Calu3 (cell line): ENCODE measurements around the gene CACNA1G. TPM values are rescaled to one million over a fixed set of nuclear protein-coding genes. Genes with fewer than 3 reads are reported as not detected.

Source experiments
- BruUV-seq: library from RNA; stranded (reverse); fragments of 400-500 nt; replicated peaks from 2 replicates; lab custom pipeline; 2021; lab: Mats Ljungman, UMichigan
- CTCF ChIA-PET: fragments of 300-600 bp; sonication (Branson Sonifier 250); formaldehyde crosslinking; loops from one replicate; lab custom pipeline; 2022; ENCODE audit warnings: antibody characterized with exemption; lab: Charles Lee
- DNase-seq: peaks from one replicate; pipeline ENCODE4 v3.0.0; 2022
- H3K27ac Mint-ChIP-seq: one replicate; pipeline ENCODE4 v1.8.0; 2022; ENCODE audit warnings: mixed read lengths; ENCODE audit not compliant: unreplicated experiment
- H3K27me3 Mint-ChIP-seq: one replicate; pipeline ENCODE4 v1.8.0; 2022; ENCODE audit warnings: mixed read lengths; ENCODE audit not compliant: unreplicated experiment
- H3K36me3 Mint-ChIP-seq: one replicate; pipeline ENCODE4 v1.8.0; 2022; ENCODE audit warnings: mild to moderate bottlenecking, moderate library complexity, mixed read lengths; ENCODE audit not compliant: insufficient read depth, unreplicated experiment
- H3K4me1 Mint-ChIP-seq: one replicate; pipeline ENCODE4 v1.8.0; 2022; ENCODE audit warnings: mild to moderate bottlenecking, low read depth, mixed read lengths; ENCODE audit not compliant: unreplicated experiment
- H3K4me3 Mint-ChIP-seq: one replicate; pipeline ENCODE4 v1.8.0; 2022; ENCODE audit warnings: mild to moderate bottlenecking, low read depth, moderate library complexity, mixed read lengths; ENCODE audit not compliant: unreplicated experiment
- H3K9me3 Mint-ChIP-seq: one replicate; pipeline ENCODE4 v1.8.0; 2022; ENCODE audit warnings: low read depth, mixed read lengths; ENCODE audit not compliant: unreplicated experiment
- intact Hi-C: fragments of 100-400 bp; cut with micrococcal nuclease; formaldehyde crosslinking; loops from one replicate; pipeline ENCODE4 v1.10.0; 2022; ENCODE audit not compliant: unreplicated experiment
- total RNA-seq: library from RNA; stranded (reverse); gene quantifications from 2 replicates; pipeline ENCODE4 v1.2.3, GENCODE V29; 2022
- TF ChIP-seq, protein P1 (sequence below): fragments of 200-600 bp; IDR thresholded peaks from one replicate; pipeline ENCODE4 v1.8.0; 2022; ENCODE audit warnings: antibody characterized with exemption; ENCODE audit not compliant: unreplicated experiment

CACNA1G gene
- total RNA-seq, 1 experiment from 2014 or later = not detected

DNA sequence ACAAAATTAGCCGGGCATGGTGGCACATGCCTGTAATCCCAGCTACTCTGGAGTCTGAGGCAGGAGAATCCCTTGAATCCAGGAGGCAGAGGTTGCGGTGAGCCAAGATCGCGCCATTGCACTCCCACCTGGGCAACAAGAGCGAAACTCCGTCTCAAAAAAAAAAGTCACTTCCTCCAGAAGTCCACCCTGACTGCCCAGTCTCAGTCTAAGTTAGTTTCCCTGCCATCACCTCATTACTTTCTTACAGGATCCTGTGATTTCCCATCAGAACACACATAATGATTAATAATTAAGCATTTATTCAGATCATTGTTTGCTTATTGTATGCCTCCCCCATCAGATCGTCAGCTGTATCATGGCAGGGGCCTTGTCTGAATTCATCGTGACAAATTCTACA lies 105.8 kb downstream of the CACNA1G start:
- no TSS peak for BruUV-seq
- TF ChIP-seq, protein P1, sequence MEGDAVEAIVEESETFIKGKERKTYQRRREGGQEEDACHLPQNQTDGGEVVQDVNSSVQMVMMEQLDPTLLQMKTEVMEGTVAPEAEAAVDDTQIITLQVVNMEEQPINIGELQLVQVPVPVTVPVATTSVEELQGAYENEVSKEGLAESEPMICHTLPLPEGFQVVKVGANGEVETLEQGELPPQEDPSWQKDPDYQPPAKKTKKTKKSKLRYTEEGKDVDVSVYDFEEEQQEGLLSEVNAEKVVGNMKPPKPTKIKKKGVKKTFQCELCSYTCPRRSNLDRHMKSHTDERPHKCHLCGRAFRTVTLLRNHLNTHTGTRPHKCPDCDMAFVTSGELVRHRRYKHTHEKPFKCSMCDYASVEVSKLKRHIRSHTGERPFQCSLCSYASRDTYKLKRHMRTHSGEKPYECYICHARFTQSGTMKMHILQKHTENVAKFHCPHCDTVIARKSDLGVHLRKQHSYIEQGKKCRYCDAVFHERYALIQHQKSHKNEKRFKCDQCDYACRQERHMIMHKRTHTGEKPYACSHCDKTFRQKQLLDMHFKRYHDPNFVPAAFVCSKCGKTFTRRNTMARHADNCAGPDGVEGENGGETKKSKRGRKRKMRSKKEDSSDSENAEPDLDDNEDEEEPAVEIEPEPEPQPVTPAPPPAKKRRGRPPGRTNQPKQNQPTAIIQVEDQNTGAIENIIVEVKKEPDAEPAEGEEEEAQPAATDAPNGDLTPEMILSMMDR = no peak
- H3K4me1 Mint-ChIP-seq = peaks cover 65% of the 10 kb centered on the region
- DNase-seq = no peak
- intact Hi-C loops = no loop called here
- H3K4me3 Mint-ChIP-seq = no peak overlapping the region
- no peaks in the 10 kb centered on the region for H3K9me3 Mint-ChIP-seq
- H3K27ac Mint-ChIP-seq = peak overlapping the region; percentile 0
- CTCF ChIA-PET = interaction anchor here (0.6 to 1.3 kb wide), 3 partner anchors 12 to 277 kb away, joined by 3 to 5 read pairs (median 4); no protein-coding TSS in a partner anchor
- H3K27me3 Mint-ChIP-seq = no peaks in the 10 kb centered on the region
- peaks cover 30% of the 10 kb centered on the region for H3K36me3 Mint-ChIP-seq

DNA sequence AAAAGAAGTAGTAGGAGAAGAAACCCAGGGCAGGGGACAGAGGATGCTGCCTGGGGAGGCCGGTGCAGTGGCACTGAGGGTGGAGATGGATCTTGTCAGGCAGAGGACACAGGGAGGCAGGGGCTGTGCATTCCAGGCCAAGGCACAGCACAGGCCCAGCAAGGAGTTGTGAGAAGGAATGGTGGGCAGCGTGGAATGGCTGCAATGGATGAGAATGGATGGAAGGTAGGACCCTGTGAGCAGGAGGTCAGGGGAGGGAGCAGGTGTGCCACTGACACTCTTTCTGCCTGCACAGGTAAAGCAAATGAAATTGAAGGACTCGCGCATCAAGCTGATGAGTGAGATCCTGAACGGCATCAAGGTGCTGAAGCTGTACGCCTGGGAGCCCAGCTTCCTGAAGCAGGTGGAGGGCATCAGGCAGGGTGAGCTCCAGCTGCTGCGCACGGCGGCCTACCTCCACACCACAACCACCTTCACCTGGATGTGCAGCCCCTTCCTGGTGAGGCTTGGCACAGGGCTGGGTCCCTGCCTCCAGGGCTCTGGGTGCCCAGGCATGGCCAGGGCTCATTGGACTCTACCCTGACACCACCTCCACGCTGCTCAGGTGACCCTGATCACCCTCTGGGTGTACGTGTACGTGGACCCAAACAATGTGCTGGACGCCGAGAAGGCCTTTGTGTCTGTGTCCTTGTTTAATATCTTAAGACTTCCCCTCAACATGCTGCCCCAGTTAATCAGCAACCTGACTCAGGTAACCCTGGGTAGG lies 106.9 kb downstream of the CACNA1G start:
- CTCF ChIA-PET = interaction anchor here (0.7 to 1.3 kb wide), 3 partner anchors 18 to 120 kb away, joined by 3 to 5 read pairs (median 3); partner anchors contain the start of gene SPATA20
- H3K9me3 Mint-ChIP-seq = no peaks in the 10 kb centered on the region
- H3K4me3 Mint-ChIP-seq = no peak overlapping the region
- intact Hi-C loops = no loop called here
- H3K4me1 Mint-ChIP-seq = peaks cover 64% of the 10 kb centered on the region
- peaks cover 30% of the 10 kb centered on the region for H3K36me3 Mint-ChIP-seq
- no peak for DNase-seq
- TF ChIP-seq, protein P1 = no peak
- no peaks in the 10 kb centered on the region for H3K27me3 Mint-ChIP-seq
- BruUV-seq = no TSS peak
- peak overlapping the region; percentile 20 for H3K27ac Mint-ChIP-seq

DNA sequence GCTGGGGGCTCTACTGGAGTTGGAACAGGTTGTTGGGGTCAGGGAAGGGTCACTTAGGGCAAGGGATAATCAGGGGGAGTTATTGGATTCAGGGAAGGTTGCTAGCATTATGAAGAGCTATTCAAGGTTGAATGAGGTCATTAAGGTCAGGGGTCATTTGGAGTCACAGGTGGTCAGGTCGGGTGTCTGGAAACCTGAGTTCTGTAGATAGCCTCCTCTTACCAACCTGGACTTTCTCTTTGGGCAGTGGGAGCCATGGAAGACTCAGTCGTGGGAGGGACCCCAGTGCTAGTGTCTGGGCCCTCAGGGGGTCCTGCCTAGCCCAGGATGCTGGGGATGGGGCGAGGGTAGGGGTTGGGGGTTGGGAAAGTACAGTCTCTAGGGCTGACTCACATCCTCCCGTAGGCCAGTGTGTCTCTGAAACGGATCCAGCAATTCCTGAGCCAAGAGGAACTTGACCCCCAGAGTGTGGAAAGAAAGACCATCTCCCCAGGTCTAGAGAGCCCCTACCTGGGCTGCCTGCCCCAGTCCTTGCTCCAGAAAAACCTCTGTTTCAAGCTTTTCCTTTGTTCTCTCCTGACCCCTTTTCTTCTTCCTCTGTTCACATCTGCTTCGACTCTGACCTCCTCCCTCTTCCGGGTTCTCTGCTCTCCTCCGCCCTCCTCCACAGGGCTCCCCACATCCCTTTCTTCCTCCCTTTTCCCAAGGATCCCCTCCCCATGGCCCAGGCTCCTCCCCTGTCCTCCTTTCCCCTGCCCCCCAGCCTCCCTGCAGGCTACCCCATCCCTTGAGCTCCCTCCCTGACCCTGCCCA lies 107.7 kb downstream of the CACNA1G start:
- Mint-ChIP-seq H3K36me3 (peaks cover 31% of the 10 kb centered on the region), H3K27ac (peak overlapping the region; percentile 20), H3K9me3 (no peaks in the 10 kb centered on the region), H3K4me3 (no peak overlapping the region), H3K27me3 (no peaks in the 10 kb centered on the region), H3K4me1 (peaks cover 58% of the 10 kb centered on the region)
- BruUV-seq = no TSS peak
- no peak for DNase-seq
- TF ChIP-seq, protein P1 = no peak
- CTCF ChIA-PET = interaction anchor here (0.9 kb wide), 1 partner anchor 27 kb away, joined by 3 read pairs; no protein-coding TSS in a partner anchor
- intact Hi-C loops = no loop called here

DNA sequence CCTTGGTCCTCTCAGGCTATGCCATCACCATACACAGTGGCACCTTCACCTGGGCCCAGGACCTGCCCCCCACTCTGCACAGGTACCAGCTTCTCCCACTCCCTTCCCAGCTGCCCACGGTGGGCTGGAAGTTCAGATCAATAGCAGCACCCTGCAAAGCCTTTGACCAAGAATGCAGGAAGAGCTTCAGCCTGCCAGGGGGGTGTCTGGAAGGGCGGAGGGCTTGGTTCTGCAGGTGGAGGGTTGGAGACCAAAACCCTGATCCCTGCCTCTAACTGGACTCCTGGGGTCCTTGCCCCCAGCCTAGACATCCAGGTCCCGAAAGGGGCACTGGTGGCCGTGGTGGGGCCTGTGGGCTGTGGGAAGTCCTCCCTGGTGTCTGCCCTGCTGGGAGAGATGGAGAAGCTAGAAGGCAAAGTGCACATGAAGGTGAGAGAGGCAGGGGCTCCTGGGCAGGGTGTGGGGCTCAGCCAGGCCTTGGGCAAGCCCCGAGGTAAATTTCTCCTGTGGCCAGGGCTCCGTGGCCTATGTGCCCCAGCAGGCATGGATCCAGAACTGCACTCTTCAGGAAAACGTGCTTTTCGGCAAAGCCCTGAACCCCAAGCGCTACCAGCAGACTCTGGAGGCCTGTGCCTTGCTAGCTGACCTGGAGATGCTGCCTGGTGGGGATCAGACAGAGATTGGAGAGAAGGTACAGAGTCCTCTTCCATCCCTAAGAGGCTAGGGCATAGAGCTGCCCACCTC lies 108.5 kb downstream of the CACNA1G start:
- CTCF ChIA-PET = interaction anchor here (0.9 kb wide), 2 partner anchors 10 to 28 kb away, joined by 3 read pairs; no protein-coding TSS in a partner anchor
- no peak for DNase-seq
- no TSS peak for BruUV-seq
- Mint-ChIP-seq H3K36me3 (peaks cover 36% of the 10 kb centered on the region), H3K4me1 (peaks cover 63% of the 10 kb centered on the region), H3K9me3 (no peaks in the 10 kb centered on the region), H3K27ac (peak overlapping the region; percentile 20), H3K4me3 (no peak overlapping the region), H3K27me3 (no peaks in the 10 kb centered on the region)
- intact Hi-C loops = no loop called here
- TF ChIP-seq, protein P1 = no peak
